Activated naive CD4-positive, alpha-beta T cell treated with anti-CD3 and anti-CD28 coated beads for 36 hours (primary cell): ENCODE results near the gene RPL18A. TPM values are rescaled to one million over a fixed set of nuclear protein-coding genes. Genes with fewer than 3 reads are reported as not detected.

Experiments used
- CTCF ChIA-PET: fragments of 350-600 bp; sonication (Branson Sonifier 250); formaldehyde crosslinking; loops from one replicate; lab custom pipeline; 2021; ENCODE audit warnings: antibody characterized with exemption; lab: Charles Lee
- DNase-seq: peaks from one replicate; pipeline ENCODE4 v3.0.0-alpha.2; 2020
- H3K27ac Mint-ChIP-seq: one replicate; pipeline ENCODE4 v1.8.0; 2021; ENCODE audit warnings: mild to moderate bottlenecking, mixed read lengths
- H3K27me3 Mint-ChIP-seq: one replicate; pipeline ENCODE4 v1.8.0; 2021; ENCODE audit warnings: low read depth, mixed read lengths
- H3K36me3 Mint-ChIP-seq: one replicate; pipeline ENCODE4 v1.8.0; 2021; ENCODE audit warnings: low read depth, mixed read lengths
- H3K4me1 Mint-ChIP-seq: one replicate; pipeline ENCODE4 v1.8.0; 2021; ENCODE audit warnings: low read depth, mixed read lengths
- H3K4me3 Mint-ChIP-seq: one replicate; pipeline ENCODE4 v1.8.0; 2021; ENCODE audit warnings: mild to moderate bottlenecking, moderate library complexity, mixed read lengths
- H3K9me3 Mint-ChIP-seq: one replicate; pipeline ENCODE4 v1.8.0; 2021; ENCODE audit warnings: mixed read lengths
- intact Hi-C: fragments of 100-400 bp; cut with micrococcal nuclease; formaldehyde crosslinking; loops from one replicate; pipeline ENCODE4 v1.15.1; 2023
- total RNA-seq, 2 experiments: library from RNA; stranded (reverse); gene quantifications; one replicate each; pipeline ENCODE4 v1.2.3, GENCODE V29; 2021

The RPL18A gene
- total RNA-seq, 2 experiments from 2014 or later = 4,021 to 4,160 TPM

DNA sequence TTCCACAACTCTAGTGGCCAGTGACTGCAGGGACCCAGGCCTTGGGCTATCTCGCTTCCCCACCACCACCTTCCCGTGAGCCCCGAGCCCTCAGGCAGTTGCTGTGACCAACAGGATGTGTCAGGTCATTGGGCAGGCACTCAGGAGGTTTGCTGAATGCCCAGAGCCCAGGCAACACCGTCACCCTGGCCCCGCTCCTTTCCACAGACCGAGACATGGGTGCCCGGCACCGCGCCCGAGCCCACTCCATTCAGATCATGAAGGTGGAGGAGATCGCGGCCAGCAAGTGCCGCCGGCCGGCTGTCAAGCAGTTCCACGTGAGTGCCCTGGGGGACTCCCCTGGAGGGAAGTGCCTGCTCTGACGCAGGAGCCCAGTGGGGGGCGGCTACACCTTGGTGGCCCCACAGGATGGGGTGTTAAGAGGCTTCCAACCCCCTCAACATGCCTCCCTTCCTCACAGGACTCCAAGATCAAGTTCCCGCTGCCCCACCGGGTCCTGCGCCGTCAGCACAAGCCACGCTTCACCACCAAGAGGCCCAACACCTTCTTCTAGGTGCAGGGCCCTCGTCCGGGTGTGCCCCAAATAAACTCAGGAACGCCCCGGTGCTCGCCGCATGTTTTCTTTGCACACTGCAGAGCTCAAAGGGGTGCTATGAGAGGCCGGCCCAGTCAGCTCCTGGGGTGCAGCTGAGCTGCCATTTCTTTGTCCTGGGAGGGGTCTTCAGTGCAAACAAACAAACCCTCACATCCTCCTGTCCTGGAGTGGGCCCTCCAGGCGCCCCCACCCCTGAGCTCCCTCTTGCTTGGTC, 3.2 kb downstream of the RPL18A start:
- no peak for DNase-seq

DNA sequence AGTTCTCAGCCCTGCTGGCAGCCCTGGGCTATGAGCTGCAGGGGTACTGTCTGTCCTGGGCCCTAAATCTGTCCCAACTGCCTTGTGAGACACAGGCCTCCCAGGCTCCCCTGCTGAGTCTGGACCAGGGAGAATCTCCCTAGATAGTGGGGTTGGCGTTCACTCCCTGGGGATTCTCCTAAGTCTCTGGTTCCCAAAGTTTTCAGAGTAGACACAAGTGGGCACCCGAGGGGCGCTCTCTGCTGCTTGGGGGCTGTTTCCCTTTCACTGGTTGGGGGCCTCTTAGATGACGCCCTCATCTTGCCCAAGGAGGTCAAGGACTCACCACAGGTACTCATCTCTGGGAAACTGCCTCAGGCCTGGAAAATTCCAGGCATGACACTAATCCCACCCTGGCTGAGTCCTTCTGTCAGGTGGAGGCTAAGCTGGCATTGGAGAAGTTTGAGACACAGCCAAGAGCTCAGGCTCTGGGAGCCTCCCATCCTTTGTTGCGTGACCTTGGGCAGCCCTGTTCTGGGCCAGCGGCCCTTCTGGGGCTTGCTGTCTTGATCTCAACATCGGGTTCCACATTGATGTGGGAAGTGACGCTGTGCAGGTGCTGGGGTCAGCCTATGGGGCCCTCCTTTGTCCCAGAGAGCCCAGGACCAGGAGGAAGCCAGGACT, 3.9 kb downstream of the RPL18A start:
- H3K27me3 Mint-ChIP-seq = no peaks in the 10 kb centered on the region
- peak overlapping the region; percentile 24 for H3K4me3 Mint-ChIP-seq
- intact Hi-C loops = no loop called here
- H3K4me1 Mint-ChIP-seq = peaks cover 31% of the 10 kb centered on the region
- H3K27ac Mint-ChIP-seq = peak overlapping the region; percentile 59
- H3K36me3 Mint-ChIP-seq = peaks cover 37% of the 10 kb centered on the region
- no peaks in the 10 kb centered on the region for H3K9me3 Mint-ChIP-seq
- CTCF ChIA-PET = no interaction called here
- no peak for DNase-seq

More for the DNA sequence above, 3.2 kb downstream of the RPL18A start:
- intact Hi-C loops = no loop called here
- Mint-ChIP-seq H3K4me1 (peaks cover 31% of the 10 kb centered on the region), H3K9me3 (no peaks in the 10 kb centered on the region), H3K4me3 (peak overlapping the region; percentile 36), H3K36me3 (peaks cover 37% of the 10 kb centered on the region), H3K27ac (peak overlapping the region; percentile 59), H3K27me3 (no peaks in the 10 kb centered on the region)
- CTCF ChIA-PET = no interaction called here

DNA sequence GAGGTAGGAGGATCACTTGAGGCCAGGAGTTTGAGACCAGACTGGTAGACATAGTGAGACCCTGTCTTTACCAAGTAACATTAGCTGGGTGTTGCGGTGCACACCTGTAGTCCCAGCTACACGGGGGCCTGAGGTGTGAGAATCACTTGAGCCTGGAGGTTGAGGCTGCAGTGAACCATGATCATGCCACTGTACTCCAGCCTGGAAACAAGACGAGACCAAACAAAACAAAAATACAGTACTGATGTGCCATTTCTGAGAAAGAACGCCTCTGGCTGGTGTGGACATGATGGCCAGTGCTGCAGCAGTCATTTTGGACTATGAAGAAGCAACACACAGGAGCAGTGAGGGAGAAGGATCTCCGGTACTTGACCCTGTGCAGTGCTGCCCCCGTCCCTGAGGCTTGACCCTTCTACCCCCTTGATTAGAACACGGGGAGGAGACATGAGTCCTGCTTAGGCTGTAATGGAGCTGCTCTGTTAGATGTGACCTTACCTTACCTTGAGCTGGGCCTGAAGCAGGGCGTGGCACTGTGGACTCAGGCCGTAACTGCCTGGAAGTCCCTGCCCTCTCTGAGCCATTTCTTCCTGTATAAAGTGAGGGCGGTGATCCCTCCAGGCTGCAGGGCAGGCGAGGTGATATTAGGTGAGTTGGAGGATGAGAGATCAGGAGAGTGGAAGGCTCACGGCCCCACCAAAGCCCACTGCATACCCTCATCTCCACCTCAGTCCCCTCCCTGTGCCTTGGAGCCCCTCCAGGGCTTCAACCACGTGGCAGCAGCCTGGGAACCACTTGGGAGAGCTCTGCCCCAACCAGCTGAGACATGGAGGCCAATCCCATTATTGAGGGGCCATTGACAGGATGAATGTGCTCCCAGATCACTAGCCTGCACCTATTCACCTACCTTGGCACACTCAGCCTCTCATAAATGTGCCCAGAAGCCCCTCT, 5.9 kb downstream of the RPL18A start:
- Mint-ChIP-seq H3K4me3 (no peak overlapping the region), H3K36me3 (peaks cover 26% of the 10 kb centered on the region)

DNA sequence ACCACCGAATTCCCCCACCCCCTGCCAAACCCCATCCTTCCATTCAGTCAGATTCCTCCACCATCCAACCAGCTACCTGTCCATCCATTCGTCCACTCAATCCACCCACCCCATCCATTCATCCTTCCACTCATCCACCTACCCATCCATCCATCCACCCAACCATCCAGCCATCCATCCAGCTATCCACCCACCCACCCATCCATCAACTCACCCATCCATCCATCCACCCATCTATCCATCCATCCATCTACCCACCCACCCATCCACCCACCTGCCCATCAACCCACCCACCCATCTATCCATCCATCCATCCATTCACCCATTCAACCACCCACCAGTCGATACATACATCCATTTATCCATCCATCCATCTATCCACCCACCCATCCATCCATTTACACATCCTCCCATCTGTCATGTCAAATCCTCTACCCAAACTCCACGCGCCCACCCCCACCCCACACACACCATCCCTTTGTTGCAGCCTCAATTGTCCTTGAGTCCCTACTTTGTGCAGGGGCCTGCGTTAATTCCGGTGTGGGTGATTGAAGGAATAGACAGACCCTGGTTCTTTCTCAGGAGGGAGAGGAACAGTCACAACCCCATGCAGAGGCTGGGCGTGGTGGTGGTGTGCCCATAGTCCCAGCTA, 6.7 kb downstream of the RPL18A start:
- Mint-ChIP-seq H3K36me3 (peaks cover 18% of the 10 kb centered on the region), H3K27me3 (no peaks in the 10 kb centered on the region), H3K9me3 (no peaks in the 10 kb centered on the region), H3K27ac (no peak overlapping the region), H3K4me3 (no peak overlapping the region), H3K4me1 (peaks cover 24% of the 10 kb centered on the region)
- intact Hi-C loops = no loop called here
- DNase-seq = no peak
- CTCF ChIA-PET = no interaction called here

More for the DNA sequence above, 5.9 kb downstream of the RPL18A start:
- CTCF ChIA-PET = interaction anchor here (1.0 to 1.2 kb wide), 2 partner anchors 67 to 260 kb away, joined by 3 read pairs; partner anchors contain the start of gene CCDC124
- no peaks in the 10 kb centered on the region for H3K9me3 Mint-ChIP-seq
- DNase-seq = no peak
- peaks cover 24% of the 10 kb centered on the region for H3K4me1 Mint-ChIP-seq
- intact Hi-C loops = no loop called here
- no peaks in the 10 kb centered on the region for H3K27me3 Mint-ChIP-seq
- peak overlapping the region; percentile 72 for H3K27ac Mint-ChIP-seq

GRCh38 chr19:17866964-17867486, 7.3 kb downstream of the RPL18A start:
- H3K4me1 Mint-ChIP-seq = peaks cover 19% of the 10 kb centered on the region
- H3K9me3 Mint-ChIP-seq = no peaks in the 10 kb centered on the region
- DNase-seq = no peak
- CTCF ChIA-PET = no interaction called here
- intact Hi-C loops = no loop called here
- no peak overlapping the region for H3K27ac Mint-ChIP-seq
- H3K4me3 Mint-ChIP-seq = no peak overlapping the region
- peaks cover 12% of the 10 kb centered on the region for H3K36me3 Mint-ChIP-seq
- no peaks in the 10 kb centered on the region for H3K27me3 Mint-ChIP-seq

- no peak for DNase-seq
- Mint-ChIP-seq H3K27ac (peak overlapping the region; percentile 36), H3K9me3 (no peaks in the 10 kb centered on the region), H3K36me3 (peaks cover under 1% of the 10 kb centered on the region), H3K4me3 (no peak overlapping the region), H3K27me3 (no peaks in the 10 kb centered on the region), H3K4me1 (peaks cover 17% of the 10 kb centered on the region)
- intact Hi-C loops = no loop called here
- CTCF ChIA-PET = interaction anchor here (4.2 kb wide), 1 partner anchor 64 kb away, joined by 25 read pairs; the partner anchor contains the start of gene CCDC124
Observed at GRCh38 chr19:17868669-17869068, 9.0 kb downstream of the RPL18A start.

DNA sequence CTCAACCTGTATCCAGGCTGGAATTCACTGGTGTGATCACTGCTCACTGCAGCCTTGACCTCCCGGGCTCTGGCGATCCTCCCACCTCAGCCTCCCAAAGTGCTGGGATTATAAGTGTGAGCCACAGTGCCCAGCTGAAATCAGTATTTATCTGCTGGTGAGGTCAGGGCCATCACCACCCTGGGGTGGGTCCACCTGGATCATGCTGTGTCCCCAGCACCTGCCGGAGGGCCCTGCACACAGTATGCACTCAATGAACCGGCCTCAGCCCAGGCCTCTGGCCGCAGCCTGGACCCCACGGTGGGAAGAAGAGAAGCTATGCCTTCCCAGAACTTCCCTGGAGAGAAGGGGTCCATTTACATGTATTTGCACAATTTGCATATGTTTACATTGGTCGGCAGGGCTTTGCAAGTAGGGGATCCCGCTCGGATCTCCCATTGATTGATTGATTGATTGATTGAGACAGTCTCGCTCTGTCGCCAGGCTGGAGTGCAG, 9.5 kb downstream of the RPL18A start:
- Mint-ChIP-seq H3K4me3 (no peak overlapping the region), H3K4me1 (peaks cover 16% of the 10 kb centered on the region), H3K9me3 (no peaks in the 10 kb centered on the region), H3K27me3 (no peaks in the 10 kb centered on the region), H3K36me3 (no peaks in the 10 kb centered on the region), H3K27ac (peak overlapping the region; percentile 36)
- CTCF ChIA-PET = interaction anchor here (4.2 kb wide), 1 partner anchor 63 kb away, joined by 25 read pairs; the partner anchor contains the start of gene CCDC124
- DNase-seq = no peak
- intact Hi-C loops = no loop called here

- CTCF ChIA-PET = interaction anchor here (0.7 to 4.2 kb wide), 8 partner anchors 11 to 375 kb away, joined by 4 to 30 read pairs (median 4); partner anchors contain the start of genes CCDC124 and RPL18A
- Mint-ChIP-seq H3K27me3 (no peaks in the 10 kb centered on the region), H3K4me1 (peaks cover 15% of the 10 kb centered on the region), H3K9me3 (no peaks in the 10 kb centered on the region), H3K36me3 (no peaks in the 10 kb centered on the region), H3K27ac (no peak overlapping the region), H3K4me3 (peak overlapping the region; percentile 81)
- DNase-seq = no peak
- intact Hi-C loops = no loop called here
Observed at GRCh38 chr19:17871032-17871877, 11.5 kb downstream of the RPL18A start.

- intact Hi-C loops = loop anchor here (1.0 kb wide), 3 partner anchors 13 to 125 kb away; partner anchors contain the start of gene RPL18A
- Mint-ChIP-seq H3K4me3 (peak within 1 kb of the TSS; percentile 81), H3K27ac (peak within 1 kb of the TSS; percentile 46), H3K36me3 (no peaks in the 10 kb centered on the region), H3K27me3 (no peaks in the 10 kb centered on the region), H3K9me3 (no peaks in the 10 kb centered on the region), H3K4me1 (peaks cover 15% of the 10 kb centered on the region)
- CTCF ChIA-PET = interaction anchor here (0.7 to 4.2 kb wide), 7 partner anchors 12 to 376 kb away, joined by 4 to 30 read pairs (median 5); partner anchors contain the start of genes CCDC124 and RPL18A
- peak; percentile 49 for DNase-seq
Observed at GRCh38 chr19:17871878-17872250, 12.2 kb downstream of the RPL18A start, which contains the start of gene SLC5A5. Gene SLC5A5, plus strand, starts transcription at chr19:17871945. Its CDS starts 375 bp downstream, at chr19:17872320.

- no peak overlapping the region for H3K27ac Mint-ChIP-seq
- intact Hi-C loops = loop anchor here (1.0 kb wide), 3 partner anchors 13 to 125 kb away; partner anchors contain the start of gene RPL18A
- peak; percentile 81 for DNase-seq
- CTCF ChIA-PET = interaction anchor here (1.2 to 4.2 kb wide), 6 partner anchors 12 to 376 kb away, joined by 4 to 30 read pairs (median 8); partner anchors contain the start of genes CCDC124 and RPL18A
- H3K4me1 Mint-ChIP-seq = peaks cover 15% of the 10 kb centered on the region
- peak overlapping the region; percentile 81 for H3K4me3 Mint-ChIP-seq
- no peaks in the 10 kb centered on the region for H3K36me3 Mint-ChIP-seq
- no peaks in the 10 kb centered on the region for H3K27me3 Mint-ChIP-seq
- H3K9me3 Mint-ChIP-seq = no peaks in the 10 kb centered on the region
Observed at GRCh38 chr19:17872251-17873001, 12.7 kb downstream of the RPL18A start.
